SU-DHL-6 (cell line): ENCODE measurements around the gene C22orf42.

Experiments
- CTCF ChIP-seq: fragments of 200-600 bp; sonication (generic); IDR thresholded peaks from one replicate; pipeline ENCODE4 v1.5.1; 2017; ENCODE audit warnings: antibody characterized with exemption, mild to moderate bottlenecking, low read length, moderate library complexity; ENCODE audit not compliant: insufficient read depth, poor library complexity, severe bottlenecking
- EZH2phosphoT487 ChIP-seq: fragments of 200-600 bp; sonication (generic), shearing (Covaris generic); conservative IDR thresholded peaks from 2 replicates; pipeline ENCODE4 v1.6.1; 2018; ENCODE audit warnings: mild to moderate bottlenecking, antibody characterized with exemption, low read length, moderate library complexity, mixed read lengths

- TF ChIP-seq CTCF (no peak), EZH2phosphoT487 (no peak)
These were observed at the start of gene C22orf42 for GRCh38 chr22:32158712-32159533.
